ENCODE measurements around the gene TNIK.

DNA sequence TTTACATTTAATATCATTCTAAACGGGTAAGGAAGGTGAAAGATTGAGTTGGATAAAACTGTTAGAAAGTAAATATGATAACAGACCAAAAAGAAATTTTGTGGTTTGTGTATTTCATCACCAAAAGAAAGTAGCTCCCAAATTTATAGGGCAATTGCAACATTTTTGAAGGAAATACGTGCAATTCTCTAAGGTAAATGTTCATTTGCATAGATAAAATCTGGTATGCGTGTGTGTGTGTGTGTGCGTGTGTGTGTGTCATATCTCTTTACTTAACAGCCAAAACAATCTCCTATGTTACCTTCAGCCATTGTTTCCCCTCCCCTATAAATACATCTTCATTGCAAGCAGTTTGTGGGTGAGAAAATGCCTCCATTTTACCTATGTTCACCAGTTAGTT lies 208.4 kb downstream of the TNIK start:
- TF ChIP-seq CTCF (IDR thresholded peaks at IDR 0.05) (no peak), POLR2A (IDR thresholded peaks at IDR 0.05) (no peak), EP300 (IDR thresholded peaks at IDR 0.05) (no peak), POLR2AphosphoS5 (IDR thresholded peaks at IDR 0.05) (no peak)

Data from gastroesophageal sphincter (tissue), 3 donors.